NCI-H2081 (cell line): ENCODE data around the gene PPP1R3F.
A peak's percentile ranks its signal among the peaks of the same experiment; 100 is the strongest.

Experiments
- DNase-seq, 2 experiments: peaks; one replicate each; lab custom pipeline; 2025; lab: John Stamatoyannopoulos, UW

PPP1R3F gene

DNA sequence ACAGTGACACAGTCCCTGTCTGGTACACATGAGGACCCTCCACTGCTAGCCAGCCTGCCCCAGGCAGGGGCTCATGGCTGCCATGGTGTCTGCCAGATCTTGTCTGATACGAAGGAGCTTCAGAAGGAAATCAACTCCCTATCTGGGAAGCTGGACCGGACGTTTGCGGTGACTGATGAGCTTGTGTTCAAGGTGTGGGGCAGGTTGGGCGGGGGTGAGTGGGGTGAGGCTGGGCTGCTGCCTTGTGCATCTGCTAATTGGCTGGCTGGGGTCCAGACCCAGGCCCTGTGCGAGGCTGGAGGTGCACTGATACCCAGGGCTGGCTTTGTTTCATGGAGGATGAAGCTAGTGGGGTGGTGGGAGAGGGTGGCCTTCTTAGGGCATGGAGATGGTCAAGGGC lies 20.5 kb upstream of the PPP1R3F start:
- DNase-seq: no peak

DNA sequence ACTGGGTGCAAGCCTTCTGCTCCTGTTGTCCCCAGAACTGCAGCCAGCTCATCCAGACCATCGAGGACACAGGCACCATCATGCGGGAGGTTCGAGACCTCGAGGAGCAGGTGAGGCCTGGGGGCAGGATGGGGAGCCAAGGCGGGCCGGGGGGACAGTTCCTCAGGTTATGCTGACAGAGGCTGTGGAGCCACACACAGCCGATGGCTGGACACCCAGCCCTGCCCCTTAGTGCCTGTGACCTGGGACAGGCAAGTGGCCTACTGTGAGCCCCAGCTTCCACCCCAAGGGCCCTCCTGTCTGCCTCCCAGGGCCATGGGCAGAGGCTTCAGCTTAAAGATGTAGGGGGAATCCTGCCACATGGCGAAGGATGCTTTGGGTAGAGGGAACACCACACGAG lies 20.0 kb upstream of the PPP1R3F start:
- DNase-seq: no peak

GRCh38 chrX:49250066-49250465 lies 19.5 kb upstream of the PPP1R3F start:
- no peak for DNase-seq

GRCh38 chrX:49250578-49250977 lies 19.0 kb upstream of the PPP1R3F start:
- DNase-seq: no peak

- no peak for DNase-seq
These were observed 18.3 kb upstream of the PPP1R3F start for GRCh38 chrX:49251325-49251724.

- DNase-seq: no peak
These were observed 15.0 kb upstream of the PPP1R3F start for GRCh38 chrX:49254639-49255038.

DNA sequence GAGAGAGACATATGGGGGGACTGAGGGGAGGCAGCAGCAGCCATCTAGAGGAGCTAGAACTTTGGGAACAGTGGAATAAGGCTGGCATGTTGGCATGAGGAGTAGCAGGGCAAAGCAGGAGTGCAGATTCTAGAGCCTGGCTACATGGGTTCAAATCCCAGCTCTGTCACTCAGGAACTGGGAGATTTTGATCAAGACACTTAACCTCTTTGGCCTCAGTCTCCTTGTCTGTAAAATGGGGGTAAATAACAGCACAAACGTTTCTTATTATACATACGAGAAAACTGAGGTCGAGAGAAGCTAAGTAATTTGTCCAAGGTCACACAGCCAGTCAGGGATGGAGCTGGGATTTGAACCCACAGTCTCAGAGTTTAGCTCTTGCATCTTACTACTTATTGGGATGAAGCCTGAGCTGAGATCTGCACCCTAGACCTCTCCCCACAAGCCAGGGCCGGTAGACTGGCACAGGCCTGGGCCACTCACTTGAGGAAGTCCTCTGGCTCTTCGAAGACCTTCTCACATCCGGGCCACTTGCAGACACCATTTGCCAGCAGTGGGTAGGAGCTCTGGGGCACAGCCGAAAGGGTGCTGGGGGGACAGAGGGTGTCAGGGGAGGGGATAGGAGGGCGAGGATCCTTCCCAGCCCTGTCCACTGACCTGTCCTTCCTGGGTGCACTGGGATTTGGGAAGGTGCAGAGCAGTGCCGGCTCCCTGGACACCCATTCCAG lies 13.2 kb upstream of the PPP1R3F start:
- no peak for DNase-seq

DNA sequence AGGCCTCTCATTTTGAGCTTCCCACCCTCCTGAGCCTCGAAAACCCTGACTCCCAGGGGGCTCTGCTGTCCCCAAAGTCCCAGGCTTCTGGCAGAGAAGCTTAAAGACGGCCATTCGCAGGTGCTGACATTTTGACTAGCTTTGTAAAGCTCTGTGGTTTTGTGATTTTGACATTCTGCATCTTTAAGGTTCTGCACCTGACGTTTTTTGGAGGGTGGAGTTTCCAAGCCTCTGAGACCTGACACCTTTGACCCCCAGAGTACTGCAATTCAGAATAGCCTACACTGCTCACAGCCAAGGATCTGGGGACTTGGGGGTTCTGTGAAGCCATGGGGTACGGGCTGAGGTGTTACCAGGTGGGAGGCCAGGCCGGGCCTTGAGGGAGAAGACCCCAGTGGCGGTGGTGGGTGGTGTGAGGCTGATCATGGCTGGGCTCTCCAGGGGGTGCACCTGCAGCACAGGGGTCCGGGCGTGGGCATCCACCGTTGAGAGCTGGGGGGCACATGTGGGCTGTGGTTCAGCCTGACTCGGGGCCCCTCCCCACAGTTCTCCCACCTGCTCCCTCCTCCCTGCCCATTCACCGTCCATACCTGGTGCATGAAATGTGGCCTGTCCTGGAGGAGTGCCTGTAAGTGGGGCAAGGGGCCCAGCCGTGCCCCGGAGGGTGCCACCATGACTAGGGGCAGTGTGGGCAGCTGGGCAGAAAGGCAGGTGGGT lies 12.4 kb upstream of the PPP1R3F start:
- DNase-seq: no peak

- no peak for DNase-seq
These were observed 11.5 kb upstream of the PPP1R3F start for GRCh38 chrX:49257846-49258748.

DNA sequence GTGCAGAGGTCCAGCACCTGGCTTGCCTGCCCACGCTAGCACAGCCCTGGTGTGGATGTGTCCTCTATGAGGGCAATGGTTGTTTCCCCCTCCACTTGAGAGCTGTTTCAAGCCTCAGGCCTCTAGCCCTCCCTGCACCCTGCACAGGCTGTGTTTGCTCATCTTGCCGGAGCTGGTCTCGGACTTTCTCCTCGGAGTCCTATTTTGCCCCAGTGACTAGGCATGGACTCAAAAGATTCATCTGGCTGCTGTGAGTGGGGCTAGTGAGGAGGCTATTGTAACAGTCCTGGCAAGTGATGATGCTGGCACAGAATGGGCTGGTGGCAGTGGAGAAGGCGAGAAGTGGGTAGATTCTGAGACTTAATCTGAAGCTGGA lies 10.9 kb upstream of the PPP1R3F start:
- no peak for DNase-seq

DNA sequence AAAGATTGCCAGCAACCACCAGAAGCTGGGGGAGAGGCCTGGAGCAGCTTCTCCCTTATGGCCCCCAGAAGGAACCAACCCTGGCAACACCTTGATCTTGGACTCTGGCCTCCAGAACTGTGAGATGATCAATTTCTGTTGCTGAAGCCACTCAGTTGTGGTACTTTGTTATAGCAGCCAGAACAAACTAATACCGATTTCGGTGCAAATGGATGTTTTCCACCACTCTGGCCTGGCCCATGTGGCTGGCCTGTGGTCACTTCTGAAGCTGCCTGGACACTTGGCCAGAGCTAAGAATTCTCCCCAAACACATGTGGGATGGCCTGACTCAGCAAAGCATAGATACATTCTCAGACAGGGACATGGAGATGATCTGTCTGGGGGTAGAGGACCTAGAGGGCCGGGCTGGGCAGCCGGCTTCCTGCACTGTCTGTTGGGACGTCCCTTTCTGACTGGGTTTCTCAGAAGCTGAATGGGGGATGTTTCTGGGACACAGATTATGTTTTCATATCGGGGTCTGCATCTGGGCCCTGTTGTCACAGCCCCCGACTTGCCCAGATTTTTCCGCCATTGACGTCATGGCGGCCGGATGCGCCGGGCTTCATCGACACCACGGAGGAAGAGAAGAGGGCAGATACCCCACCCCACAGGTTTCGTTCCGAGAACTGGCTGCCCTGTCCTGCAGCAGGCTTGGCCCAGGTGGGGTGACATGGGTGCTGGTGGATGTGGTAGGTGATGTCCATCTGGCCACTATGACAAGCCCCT lies 9.2 kb upstream of the PPP1R3F start:
- DNase-seq: no peak

GRCh38 chrX:49262603-49263002 lies 7.0 kb upstream of the PPP1R3F start:
- no peak for DNase-seq

DNA sequence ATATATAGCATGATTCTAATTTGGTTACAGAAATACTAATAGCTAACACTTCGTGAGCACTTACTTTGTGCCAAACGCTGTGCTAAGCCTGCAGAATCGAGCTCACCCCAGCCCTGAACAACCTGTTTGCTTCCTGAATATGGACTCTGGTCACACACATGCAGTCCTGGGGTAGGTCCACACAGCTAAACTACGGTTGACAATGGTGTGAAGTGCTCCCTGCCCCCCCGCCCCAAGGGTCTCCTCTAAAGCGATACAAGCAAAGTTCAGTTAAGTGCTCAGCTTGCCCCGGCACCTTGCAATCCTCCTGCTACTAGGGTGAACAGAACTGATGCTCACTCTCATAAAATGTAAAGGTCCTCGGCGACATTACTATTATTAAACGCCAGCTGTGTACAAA lies 6.0 kb upstream of the PPP1R3F start:
- DNase-seq: no peak

DNA sequence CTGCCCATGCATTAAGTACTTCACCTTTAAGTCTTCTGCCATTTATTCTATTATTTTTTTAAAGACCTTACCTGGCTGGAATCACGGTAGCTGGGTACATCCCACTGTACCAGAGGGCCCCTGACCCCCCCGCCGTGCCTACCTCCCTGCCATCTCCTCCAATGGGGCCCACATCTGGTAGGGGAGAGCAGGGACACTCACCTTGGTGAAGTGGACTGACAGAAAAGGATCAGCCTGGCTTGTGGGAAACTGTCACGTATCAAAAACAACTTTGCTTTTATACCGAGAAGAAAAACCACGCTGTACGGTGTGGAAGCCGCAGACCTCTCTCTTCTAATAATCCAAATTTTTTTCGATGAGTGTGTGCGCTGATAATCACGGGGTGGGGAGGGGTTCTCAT lies 5.1 kb upstream of the PPP1R3F start, which contains the start of gene FOXP3:
FOXP3 (minus strand) TSS at position 251 of the 400 bp plus-strand sequence. CDS start 6,205 bp downstream, outside the sequence.
- no peak for DNase-seq

- DNase-seq: no peak
These were observed 2.8 kb upstream of the PPP1R3F start for GRCh38 chrX:49266523-49267445.

GRCh38 chrX:49268702-49269009 lies 937 bp upstream of the PPP1R3F start:
- DNase-seq: no peak

DNA sequence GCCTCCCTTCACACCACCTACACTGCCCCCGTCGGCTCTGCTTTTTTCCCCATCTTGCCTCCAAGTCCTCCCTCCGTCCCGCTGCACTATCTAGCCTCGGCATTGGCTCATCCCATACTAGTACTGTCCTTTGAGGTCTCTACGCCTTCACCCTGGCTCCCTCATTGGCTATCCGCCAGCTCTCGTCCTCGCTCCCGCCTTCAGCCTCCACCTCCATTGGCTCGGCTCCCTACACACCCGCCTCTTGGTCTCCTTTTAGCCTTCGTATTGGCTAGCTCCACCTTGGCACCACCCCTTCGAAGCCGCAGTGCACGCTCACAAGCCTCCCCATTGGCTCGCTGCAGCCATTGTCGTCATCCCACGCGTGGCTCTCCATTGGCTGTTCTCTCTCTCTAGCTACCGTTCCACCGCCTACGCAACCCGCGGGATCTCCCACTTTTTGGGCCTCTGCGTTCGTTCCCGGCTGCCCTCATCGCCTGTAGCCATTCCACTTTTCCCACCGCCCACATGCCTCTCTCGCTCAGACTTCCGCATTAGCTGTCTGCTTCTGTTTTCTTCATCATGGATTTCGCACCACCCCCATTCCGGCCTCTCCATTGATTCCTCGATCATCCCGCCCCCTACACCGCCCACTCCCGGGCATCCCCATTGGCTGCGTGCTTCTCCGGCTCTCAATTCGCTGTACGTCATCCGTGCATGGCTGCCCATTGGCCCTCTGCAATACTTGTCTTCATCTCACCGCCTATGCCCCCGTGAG lies 405 bp upstream of the PPP1R3F start:
- DNase-seq: peak; percentile 97 to 98

GRCh38 chrX:49270249-49270921 lies 792 bp downstream of the PPP1R3F start:
- DNase-seq: no peak

DNA sequence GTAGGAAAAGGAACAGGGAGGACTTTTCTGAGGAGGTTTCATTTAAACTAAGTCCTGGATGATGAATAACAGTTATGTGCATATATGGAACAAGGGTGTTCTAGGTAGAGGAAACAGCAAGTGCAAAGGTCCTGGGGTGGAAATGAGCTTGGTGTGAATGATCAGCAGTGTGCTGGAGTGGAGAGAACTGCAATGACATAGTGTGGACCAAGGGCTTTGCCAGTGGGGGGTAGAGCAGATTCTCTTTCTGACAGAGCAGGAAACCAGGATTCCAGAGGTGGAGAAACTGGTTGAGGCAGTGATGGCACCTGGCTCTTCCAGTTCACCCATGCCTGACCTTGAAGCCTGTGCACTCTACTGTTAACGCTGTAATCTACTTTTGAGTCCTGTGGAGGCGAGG lies 1.7 kb downstream of the PPP1R3F start:
- no peak for DNase-seq

DNA sequence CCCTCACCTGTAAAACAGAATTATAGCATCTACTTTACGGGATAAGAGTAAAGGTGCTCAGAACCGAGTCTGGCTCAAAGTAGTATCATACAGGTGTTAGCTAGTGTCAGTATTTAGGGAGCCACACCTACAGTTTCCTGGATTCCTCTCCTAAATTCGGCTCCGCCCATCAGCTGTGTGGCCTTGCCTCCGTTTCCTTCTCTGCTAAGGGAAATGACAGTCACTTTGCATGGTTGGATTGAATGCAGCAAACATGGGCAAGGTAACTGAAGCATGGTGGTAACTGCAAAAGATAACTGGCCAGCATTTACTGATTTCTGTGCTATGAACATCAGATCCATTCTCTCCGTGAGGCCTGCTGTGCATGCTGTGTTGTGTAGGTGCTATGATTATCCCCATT lies 2.8 kb downstream of the PPP1R3F start:
- DNase-seq: no peak
